ENCODE data around the gene PHPT1.
"Not testable (repeated sequence)": the region's sequence is repeated elsewhere in the genome, so short reads cannot be mapped to it uniquely, and the experiment has no call there.

PHPT1 gene

DNA sequence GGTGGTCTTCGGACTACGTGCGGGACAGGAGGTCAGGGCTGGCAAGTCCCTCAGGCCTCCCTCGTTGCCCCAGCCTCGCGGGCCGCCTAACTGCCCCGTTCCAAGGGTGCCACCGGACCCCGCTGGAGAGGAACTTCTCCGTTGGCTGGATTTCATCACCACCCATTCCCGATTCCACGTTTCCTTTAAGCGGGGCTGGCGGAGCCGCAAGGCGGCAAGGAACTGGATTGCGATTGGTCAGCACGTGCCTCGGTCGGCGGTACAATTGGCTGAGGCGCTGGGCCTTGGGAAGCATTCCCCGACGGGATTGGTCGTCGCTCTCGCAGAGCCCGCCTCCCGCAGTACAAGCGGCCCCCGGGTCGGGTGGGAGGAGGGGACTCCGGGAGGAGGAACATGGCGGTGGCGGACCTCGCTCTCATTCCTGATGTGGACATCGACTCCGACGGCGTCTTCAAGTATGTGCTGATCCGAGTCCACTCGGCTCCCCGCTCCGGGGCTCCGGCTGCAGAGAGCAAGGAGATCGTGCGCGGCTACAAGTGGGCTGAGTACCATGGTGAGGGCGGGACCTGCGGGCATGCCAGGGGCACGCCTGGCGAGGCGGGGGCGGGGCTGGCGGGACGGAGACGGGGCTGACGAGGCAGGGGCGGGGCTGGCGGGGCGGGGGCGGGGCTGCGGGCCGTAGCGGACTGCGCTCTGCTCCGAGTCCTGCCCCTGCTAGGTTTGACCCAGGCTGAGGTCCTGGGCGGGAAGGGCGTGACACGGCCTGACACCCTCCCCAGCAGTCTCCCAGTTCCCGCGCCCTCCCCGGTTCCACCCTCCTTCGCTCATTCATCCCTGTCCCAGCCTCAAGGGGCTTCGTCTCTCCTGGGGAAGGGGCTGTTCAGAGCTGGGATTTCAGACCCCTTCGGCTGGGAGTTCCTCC is at the start of gene PHPT1:
TSS of gene PHPT1 (plus strand) at position 372 of the 922 bp plus-strand sequence. CDS start at position 394, 22 bp downstream.
- DNase-seq (ENCODE audit: low read depth in 2 of 2) = peak; percentile 93

GRCh38 chr9:136799854-136800657 is 49.2 kb upstream of the PHPT1 start:
- peak; percentile 84 to 89 for DNase-seq (ENCODE audit: low read depth in 2 of 2)

GRCh38 chr9:136802321-136802720 is 46.9 kb upstream of the PHPT1 start:
- DNase-seq (ENCODE audit: low read depth in 2 of 2) = no peak

DNA sequence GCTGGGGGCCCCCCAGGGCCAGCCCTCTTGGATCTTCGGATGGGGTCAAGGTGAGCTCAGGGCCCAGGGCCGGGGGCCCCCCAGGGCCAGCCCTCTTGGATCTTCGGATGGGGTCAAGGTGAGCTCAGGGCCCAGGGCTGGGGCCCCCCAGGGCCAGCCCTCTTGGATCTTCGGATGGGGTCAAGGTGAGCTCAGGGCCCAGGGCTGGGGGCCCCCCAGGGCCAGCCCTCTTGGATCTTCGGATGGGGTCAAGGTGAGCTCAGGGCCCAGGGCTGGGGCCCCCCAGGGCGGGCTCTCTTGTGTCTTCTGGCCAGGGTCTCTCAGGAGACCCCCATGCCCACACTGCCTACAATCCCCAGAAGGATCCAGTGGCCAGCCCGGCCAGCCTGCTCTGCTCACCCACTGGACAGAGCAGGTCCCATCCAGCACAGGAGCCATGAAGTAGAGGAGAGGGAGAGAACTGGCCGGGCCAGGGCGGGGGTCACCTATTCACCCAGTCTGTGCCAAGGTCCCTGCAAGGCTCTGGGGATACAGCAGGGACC is 46.1 kb upstream of the PHPT1 start:
- not testable (repeated sequence) for DNase-seq (ENCODE audit: low read depth in 2 of 2)

DNA sequence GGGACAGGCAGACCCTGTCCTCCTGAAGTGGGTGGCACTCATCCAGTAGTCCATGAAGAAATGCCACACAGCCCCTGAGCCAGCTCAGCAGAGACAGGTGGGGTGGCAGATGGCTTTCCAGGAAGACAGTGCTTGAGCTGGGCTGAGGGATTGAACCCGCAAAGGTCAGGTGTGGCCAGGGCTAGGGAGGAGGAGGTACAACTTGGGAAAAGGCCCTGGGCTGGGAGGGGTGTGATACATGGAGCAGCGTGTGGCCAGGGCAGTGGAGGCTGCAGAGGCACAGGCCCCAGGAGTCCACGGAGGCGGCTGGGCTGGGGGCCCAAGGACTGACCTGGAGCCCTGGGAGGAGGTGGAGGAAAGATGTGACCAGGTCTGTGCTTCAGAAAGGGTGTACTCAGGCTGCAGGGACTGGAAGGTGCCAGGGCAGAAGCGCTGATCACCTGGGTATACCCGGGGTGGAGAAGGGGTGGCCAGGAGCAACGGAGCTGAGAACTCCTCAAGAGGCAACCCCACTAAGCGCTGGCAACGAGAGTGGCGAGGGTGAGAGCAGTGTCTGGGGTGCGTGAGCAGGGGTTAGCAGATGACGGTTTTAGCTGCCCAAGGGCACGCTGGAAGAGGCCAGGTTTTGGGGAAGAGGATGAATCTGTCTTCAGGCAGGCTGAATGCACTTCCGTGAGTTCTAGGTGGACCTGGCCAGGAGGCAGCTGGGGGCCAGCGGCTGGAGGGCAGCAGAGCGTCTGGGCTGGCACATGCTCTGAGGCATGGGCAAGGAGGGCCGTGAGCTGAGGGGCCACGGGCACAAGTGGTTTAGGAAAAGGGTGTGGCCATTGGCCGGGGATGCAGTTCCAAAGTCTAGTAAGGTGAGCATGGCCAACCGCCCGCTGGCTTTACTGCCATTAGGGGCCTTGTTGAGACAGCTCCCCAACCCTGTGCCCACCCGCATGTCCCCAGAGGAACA is 45.4 kb upstream of the PHPT1 start:
- no peak for DNase-seq (ENCODE audit: low read depth in 2 of 2)

DNA sequence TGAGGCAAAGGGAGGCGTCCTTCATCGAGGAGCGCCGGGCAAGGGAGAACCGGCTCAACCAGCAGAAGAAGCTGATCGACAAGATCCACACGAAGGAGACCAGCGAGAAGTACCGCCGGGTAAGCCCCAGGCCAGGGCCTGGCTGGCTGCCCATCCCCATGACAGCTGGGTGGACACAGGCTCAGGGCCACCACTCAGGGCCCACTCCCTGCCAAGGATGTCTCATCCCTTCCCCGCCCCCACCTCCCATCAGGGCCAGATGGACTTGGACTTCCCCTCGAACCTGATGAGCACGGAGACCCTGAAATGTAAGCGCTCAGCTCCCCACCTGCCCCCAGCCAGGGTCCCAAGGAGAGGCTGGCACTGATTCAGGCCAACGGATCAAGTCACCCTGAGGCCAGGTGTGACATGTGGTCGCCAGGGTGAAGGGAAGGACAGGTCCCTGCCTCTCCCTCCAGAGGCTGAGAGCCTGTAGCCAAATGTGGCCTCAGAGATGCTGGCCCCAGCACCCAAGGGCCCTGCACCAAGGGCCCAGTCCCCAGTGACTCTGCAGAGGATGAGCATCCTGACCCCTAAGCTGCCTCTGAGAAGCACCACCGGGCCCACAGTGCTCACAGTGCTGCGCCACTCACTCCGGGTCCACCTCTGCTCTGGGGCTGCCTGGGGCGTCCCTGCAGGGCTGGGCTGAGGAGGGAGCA is 44.6 kb upstream of the PHPT1 start:
- DNase-seq (ENCODE audit: low read depth in 2 of 2) = no peak

DNA sequence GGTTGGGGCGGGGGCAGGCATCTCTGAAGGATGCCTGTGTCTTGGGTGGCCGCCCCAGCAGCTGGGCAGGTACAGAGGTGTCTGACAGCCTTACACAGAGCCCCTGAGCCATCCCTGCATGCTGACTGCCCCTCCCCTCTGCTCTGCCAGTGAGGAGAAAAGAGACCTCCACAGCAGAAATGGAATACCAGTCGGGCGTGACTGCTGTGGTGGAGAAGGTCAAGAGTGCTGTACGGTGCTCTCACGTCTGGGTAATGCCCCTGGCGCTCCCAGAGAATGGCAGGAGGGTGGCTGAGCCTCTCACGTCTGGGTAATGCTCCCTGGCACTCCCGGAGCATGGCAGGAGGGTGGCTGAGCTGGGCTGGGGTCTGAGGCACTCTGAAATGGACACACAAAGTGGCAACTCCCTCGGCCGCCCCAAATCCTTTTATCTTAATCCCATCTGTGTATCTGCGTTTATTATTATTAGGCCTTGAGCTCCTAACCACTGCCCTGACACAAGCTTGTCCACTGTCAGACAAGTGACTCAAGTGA is 43.9 kb upstream of the PHPT1 start:
- no peak for DNase-seq (ENCODE audit: low read depth in 2 of 2)

DNA sequence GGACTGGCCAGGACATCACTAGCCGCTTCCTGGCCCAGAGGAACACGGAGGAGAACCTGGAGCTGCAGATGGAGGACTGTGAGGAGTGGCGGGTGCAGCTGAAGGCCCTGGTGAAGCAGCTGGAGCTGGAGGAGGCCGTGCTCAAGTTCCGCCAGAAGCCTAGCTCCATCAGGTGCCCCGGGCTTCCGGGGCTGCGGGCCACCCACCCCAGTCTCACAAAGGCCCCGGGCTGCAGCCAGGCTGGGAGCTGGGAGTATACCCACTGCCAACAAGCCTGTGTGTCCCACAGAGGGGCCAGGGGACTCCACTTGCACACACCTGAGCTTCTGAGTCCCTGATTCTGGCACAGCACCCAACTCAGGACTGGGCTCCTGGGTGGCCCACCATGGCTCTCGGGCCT is 43.1 kb upstream of the PHPT1 start:
- no peak for DNase-seq (ENCODE audit: low read depth in 2 of 2)

DNA sequence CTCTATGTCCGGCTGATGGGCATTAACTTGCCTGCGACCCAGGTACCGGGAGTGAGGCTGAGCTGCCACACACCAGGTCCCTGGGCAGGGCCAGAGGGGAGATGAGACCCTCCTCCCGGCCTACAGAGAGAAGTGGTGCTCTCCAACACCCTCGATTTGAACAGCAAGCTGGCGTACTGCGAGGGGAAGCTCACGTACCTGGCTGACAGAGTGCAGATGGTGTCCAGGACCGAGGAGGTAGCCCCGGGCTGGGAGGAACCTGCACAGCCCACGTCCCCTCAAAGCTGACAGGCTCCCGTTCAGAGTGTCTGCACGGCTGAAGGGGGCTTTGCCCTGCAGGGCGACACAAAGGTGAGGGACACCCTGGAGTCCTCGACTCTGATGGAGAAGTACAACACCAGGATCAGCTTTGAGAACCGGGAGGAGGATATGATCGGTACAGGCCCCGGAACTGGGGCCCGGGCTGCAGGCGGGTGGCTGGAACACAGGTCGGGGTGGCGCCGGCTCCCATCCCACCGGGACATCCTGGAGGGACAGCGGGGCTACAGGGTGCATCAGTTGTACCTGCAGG is 42.5 kb upstream of the PHPT1 start:
- DNase-seq (ENCODE audit: low read depth in 2 of 2) = no peak

DNA sequence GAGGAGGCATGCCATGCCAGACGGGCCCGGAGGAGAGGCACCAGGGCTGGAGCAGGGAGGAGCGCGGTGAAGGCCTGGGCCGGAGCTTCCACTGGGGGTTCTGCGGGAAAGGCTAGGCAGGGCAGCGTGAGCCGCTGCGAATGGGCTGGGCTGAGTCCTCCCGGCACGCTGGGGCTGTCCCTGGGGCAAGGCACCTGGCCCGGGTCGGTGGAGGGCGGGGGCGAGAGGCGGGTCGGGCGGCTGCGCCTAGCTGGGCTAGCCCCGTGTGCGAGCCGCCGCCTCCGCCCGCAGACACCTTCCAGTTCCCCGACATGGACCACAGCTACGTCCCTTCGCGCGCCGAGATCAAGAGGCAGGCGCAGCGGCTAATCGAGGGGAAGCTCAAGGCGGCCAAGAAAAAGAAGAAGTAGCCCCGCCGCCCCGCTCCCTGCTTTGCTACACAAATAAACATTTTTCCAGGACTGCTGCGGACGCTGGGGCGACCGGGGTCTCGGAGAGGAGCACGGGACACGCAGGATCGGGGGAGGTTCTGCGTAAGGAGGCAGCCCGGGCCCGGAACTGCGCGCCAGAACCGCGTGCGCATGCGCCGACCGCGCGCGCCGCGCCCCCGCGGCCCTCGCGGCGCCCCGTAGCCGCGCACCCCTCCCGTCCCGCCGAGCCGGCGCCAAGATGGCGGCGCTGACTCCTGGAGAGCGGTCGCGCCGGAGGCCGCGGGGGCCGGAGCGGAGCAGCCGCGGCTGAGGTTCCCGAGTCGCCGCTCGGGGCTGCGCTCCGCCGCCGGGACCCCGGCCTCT is 41.7 kb upstream of the PHPT1 start, which contains the start of gene RABL6:
TSS of gene RABL6 (plus strand) at position 668 of the 794 bp plus-strand sequence. CDS start 249 bp downstream, outside the sequence.
- peak; percentile 62 to 69 for DNase-seq (ENCODE audit: low read depth in 2 of 2)

DNA sequence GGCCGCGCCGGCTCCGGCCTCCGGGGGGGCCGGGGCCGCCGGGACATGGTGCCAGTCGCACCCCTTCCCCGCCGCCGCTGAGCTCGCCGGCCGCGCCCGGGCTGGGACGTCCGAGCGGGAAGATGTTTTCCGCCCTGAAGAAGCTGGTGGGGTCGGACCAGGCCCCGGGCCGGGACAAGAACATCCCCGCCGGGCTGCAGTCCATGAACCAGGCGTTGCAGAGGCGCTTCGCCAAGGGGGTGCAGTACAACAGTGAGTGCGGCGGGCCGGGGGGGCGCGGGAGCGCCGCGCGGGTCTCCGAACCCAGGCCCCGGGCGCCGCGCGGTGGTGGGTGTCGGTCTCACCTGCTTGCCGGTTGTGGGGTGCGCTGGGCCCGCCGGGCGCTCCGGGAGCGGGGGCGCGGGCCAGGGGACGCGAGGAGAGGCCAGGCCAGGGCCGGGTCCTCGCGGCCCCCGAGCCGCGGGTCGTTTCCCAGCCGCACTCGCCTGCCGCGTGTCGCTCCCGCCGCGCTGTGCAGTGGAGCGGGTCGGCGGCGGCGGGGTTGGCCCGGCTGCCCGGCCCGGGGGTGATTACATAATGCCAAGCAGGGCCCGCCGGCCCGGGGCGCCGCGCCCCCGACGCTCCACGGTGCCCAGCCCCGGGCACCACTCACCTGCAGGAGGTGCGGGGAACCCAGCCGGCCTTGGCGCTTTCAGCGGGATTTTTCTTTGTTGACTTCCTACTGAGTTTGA is 41.0 kb upstream of the PHPT1 start:
- DNase-seq (ENCODE audit: low read depth in 2 of 2) = peak in 1 of 2 donors; percentile 22

DNA sequence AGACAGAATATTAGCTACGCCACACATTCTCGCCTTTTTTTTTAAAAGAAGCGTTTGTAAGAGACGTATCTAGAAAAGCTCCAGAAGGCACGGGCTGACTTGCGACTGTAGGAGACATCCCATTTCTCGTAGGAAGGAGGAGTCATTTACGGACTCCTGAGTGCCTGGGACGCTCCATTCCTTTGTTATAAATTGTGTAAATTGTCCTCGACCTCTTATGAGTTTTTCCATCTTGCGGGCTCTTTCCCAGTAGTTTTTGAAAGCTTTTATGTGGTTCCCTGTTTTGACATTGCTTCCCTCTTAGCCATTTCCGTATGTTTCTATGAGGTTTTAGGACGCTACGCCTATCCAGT is 40.4 kb upstream of the PHPT1 start:
- DNase-seq (ENCODE audit: low read depth in 2 of 2) = no peak

- DNase-seq (ENCODE audit: low read depth in 2 of 2) = no peak
Measured at GRCh38 chr9:136814725-136815421, 34.3 kb upstream of the PHPT1 start.

DNA sequence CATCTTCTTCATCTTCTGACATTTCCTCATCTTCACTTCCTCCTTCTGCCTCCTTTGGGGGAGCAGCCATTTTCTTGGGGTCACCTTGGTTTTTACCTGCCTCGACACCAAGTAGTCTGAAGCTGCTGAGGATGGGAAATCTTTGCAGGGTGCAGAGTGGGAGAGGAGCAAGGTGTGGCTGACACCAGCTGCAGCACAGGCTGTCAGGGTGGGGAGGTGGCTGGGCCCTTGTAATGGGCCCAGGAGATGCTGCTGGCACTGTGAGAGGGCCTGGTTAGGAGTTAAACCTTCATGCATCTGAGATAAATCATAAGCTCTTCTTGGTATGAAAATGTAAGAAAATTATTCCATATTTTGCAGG is 33.8 kb upstream of the PHPT1 start:
- no peak for DNase-seq (ENCODE audit: low read depth in 2 of 2)

GRCh38 chr9:136820971-136821825 is 28.0 kb upstream of the PHPT1 start:
- DNase-seq (ENCODE audit: low read depth in 2 of 2) = no peak

DNA sequence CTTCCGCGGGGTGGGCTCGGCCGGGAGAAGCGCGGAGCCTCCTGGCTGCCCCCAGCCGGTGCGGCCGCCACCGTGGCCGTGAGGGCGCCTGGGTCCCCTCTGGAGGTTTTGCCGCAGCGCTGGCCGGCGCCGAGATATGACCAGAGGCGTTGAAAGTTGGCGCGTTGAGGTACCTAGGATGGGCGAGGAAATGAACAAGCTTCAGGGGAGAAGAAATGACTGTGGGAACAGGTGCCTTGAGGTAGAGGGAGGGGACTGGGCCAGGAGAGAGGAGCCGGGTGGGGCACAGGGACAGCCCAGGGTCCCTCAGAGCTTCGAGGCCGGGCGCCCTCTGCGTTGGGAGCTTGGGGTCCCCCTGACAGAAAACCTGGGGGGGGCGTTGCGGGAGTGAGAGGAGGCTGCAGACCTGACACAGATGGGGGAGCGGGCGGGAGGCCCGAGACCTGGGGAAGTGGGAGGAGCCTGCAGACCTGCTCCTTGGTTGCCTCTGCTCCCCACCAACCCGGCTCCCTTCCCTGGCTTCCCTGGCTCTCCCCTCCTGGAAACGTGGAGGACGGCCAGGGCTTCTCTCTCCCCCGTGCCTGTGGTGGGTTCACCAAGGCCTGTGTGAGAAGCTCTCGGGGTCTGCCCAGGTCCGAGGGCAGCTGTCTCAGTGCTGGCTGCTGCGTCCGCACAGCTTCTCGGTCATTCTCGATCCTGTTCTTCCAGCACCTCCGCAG is 27.2 kb upstream of the PHPT1 start:
- DNase-seq (ENCODE audit: low read depth in 2 of 2) = no peak

Data from activated CD4-positive, alpha-beta T cell treated with anti-CD3 and anti-CD28 coated beads for 24 hours (primary cell).